GM06990 (cell line): ENCODE data around the gene PHF12.

ENCODE experiments used
- DNase-seq: peaks from one replicate; pipeline ENCODE4 v3.0.0-alpha.2; 2011; ENCODE audit not compliant: insufficient read length; ENCODE audit errors: extremely low read depth
- H3K27me3 ChIP-seq: replicated peaks from 2 replicates; pipeline ENCODE4 v1.6.0; 2011; ENCODE audit warnings: low read length; ENCODE audit not compliant: control insufficient read depth, insufficient read depth
- H3K36me3 ChIP-seq: 2 replicates; pipeline ENCODE4 v1.5.1; 2011; ENCODE audit warnings: low read length; ENCODE audit not compliant: control insufficient read depth, insufficient read depth
- H3K4me3 ChIP-seq: replicated peaks from 2 replicates; pipeline ENCODE4 v1.5.1; 2011; ENCODE audit warnings: low read depth, mild to moderate bottlenecking, control low read depth, low read length
- TF ChIP-seq, protein P1 (sequence below): IDR thresholded peaks from 2 replicates; pipeline ENCODE4 v1.5.1; 2011; ENCODE audit warnings: low read length, control low read depth, mild to moderate bottlenecking, inconsistent platforms; ENCODE audit not compliant: insufficient read depth, poor library complexity, severe bottlenecking

Gene PHF12

DNA sequence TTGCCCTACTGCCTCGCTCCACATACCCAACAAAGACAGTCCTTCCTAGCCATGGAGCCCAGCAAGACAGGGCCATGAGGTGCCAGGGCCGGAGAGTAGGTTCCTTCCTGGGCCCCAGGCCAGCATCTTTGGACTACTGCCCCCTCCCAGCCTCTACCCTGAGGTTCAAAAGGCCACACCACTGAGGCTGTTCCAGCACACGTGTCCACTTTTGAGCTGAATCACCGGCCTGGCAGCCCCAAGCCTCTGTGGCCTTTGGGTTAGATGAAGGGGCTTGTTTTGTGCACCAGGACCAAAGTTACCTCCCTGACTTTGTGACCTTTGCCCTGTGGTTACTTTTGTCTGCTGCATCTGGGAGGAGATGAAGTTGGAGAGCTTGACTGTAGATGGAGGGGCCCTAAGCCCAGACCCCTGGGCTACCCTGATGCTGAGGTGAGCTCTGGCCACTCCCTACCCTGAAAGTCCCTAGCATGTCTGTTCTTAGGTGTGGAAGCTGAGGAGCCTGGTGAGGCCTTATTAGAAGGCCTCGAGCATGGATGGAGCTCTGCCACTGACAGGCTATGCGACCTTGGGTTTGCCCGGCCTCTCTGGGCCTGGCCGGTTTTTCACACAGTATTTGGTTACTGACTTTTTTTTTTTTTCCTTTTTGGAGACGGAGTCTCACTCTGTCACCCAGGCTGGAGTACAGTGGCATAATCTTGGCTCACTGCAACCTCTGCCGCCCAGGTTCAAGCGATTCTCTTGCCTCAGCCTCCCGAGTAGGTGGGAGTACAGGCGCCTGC is 42.5 kb upstream of the PHF12 start:
- no peak overlapping the region for H3K4me3 ChIP-seq

DNA sequence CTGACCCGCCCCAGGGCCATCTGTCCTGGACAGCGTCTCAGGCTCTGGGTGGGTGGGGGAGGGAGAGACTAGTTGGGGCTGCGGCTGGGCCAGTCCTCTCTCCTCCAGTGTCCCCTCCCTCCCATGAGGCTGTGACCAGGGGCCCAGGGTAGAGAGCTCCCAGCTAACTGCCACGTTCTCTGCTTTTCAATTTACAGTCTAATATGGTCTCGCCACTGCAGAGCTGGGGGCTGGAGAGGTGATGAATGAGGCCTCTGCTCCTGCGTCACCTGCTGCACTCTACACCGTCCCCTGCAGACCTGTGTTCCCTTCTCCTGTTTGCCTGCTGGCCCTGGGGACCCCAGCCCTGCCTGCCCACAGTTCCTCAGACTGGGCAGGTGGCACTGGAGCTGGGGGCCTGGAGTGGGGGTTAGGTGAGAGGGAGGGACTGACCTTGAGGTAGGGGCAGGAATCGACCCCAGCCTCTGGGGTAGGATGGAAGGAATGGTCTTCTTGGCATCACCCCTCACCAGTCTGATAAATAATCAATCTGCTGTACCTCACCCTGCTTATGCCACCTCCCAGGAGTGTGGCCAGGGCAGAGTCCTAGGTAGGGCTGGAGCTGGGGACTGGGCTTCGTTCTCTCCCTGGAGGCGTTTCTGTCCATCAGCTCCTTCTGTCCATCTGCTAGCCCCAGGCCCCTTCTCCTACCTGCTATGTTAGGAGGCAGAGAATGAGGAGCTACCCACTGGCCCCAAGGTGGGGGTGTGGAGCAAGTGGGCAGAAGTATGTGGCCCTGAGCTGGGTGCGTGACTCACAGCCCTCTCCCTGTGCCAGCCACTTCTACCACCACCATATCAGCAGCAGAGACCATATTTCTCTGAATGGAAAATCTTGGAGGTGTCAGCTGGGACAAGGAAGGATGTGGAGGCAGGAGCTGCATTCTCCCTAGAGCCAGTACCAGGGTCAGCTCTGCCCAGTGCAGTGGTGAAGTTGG is 41.6 kb upstream of the PHF12 start:
- no peaks in the 10 kb centered on the region for H3K36me3 ChIP-seq
- H3K27me3 ChIP-seq, result no peaks in the 10 kb centered on the region; the same call in 1 of the 2 replicates
- DNase-seq, result no peak
- TF ChIP-seq, protein P1, sequence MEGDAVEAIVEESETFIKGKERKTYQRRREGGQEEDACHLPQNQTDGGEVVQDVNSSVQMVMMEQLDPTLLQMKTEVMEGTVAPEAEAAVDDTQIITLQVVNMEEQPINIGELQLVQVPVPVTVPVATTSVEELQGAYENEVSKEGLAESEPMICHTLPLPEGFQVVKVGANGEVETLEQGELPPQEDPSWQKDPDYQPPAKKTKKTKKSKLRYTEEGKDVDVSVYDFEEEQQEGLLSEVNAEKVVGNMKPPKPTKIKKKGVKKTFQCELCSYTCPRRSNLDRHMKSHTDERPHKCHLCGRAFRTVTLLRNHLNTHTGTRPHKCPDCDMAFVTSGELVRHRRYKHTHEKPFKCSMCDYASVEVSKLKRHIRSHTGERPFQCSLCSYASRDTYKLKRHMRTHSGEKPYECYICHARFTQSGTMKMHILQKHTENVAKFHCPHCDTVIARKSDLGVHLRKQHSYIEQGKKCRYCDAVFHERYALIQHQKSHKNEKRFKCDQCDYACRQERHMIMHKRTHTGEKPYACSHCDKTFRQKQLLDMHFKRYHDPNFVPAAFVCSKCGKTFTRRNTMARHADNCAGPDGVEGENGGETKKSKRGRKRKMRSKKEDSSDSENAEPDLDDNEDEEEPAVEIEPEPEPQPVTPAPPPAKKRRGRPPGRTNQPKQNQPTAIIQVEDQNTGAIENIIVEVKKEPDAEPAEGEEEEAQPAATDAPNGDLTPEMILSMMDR, result no peak
- H3K4me3 ChIP-seq, result no peak overlapping the region

More for the DNA sequence above, 42.5 kb upstream of the PHF12 start:
- no peak for DNase-seq
- Histone ChIP-seq H3K27me3 (no peaks in the 10 kb centered on the region; the same call in 1 of the 2 replicates), H3K36me3 (no peaks in the 10 kb centered on the region)
- TF ChIP-seq, protein P1, result no peak

DNA sequence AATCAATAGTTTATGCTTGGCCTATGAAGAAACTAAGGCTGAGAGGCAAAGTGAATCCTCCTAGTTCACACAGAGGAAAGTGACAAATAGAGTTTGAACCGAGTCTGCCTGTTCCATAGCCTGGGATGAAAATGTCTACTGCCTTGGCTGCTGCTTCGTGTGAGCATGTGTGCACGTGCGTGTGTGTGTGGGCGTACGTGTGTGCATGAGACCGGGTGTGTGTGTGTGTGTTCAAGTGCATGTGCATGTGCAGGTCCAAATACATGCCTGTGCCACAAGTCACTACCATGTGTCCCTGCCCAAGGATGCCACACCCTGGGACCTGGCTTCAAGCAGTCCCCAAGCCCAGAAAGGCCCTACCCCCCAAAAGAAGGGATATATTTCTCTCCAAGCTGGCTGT is 40.9 kb upstream of the PHF12 start:
- DNase-seq, result no peak
- Histone ChIP-seq H3K36me3 (no peaks in the 10 kb centered on the region), H3K4me3 (no peak overlapping the region), H3K27me3 (no peaks in the 10 kb centered on the region; the same call in 1 of the 2 replicates)
- TF ChIP-seq, protein P1, result no peak

DNA sequence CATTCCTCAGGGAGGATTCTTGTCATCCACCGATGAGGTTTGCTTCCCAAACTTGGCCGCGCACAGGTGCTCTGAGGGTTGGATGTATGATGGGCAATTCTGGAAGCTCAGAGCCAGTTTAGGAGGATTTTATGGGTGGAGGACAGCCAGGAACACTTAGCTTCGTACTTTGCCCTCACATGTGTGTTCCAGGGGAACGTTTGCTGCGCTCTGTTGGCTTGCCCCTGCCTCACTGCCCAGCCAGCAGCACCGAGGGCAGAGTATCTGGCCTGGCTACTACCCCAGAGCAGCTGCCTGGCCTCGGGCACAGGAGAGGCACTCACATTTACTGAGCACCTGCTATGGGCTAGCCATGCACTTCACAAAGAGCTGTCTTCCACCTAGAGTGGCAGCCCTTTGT is 40.5 kb upstream of the PHF12 start:
- TF ChIP-seq, protein P1, result no peak
- Histone ChIP-seq H3K36me3 (no peaks in the 10 kb centered on the region), H3K4me3 (no peak overlapping the region), H3K27me3 (no peaks in the 10 kb centered on the region; the same call in 1 of the 2 replicates)
- no peak for DNase-seq

DNA sequence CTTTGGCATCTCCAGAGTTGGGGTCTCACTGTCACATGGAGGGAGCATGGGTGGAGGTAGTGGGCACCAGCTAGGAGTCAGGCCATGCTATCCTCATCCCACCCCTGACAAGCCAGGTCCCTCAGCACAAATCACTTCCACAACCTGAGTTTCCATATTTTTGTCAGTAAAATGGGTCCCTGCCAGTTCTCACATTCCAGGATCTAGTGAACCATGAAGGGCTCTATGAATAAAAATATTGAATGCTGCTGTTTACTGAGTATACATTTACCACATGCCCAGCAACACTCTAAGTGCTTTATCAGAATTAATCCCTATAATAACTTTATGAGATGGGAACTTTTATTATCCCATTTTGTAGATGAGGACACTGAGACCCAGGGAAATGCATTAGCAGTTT is 37.7 kb upstream of the PHF12 start:
- TF ChIP-seq, protein P1, result no peak
- Histone ChIP-seq H3K4me3 (no peak overlapping the region), H3K27me3 (no peaks in the 10 kb centered on the region; the same call in 1 of the 2 replicates), H3K36me3 (no peaks in the 10 kb centered on the region)
- no peak for DNase-seq
